ENCODE results near the gene PRKN.

Gene PRKN

GRCh38 chr6:161443848-161444247, 1283.7 kb downstream of the PRKN start:
- H3K27me3 ChIP-seq = no peaks in the 10 kb centered on the region
- H3K9me3 ChIP-seq (replicated peaks in 1 of 11) = no peaks in the 10 kb centered on the region
- no peak for TF ChIP-seq Cebpa-rat (IDR thresholded peaks at IDR 0.05)
- no peak overlapping the region for H3K9ac ChIP-seq
- no peaks in the 10 kb centered on the region for H4K20me1 ChIP-seq
- no peak overlapping the region for H3K4me2 ChIP-seq
- H3K4me3 ChIP-seq = no peak overlapping the region
- H3K36me3 ChIP-seq = no peaks in the 10 kb centered on the region
- no peaks in the 10 kb centered on the region for H3K4me1 ChIP-seq
- H3K27ac ChIP-seq = no peak overlapping the region

DNA sequence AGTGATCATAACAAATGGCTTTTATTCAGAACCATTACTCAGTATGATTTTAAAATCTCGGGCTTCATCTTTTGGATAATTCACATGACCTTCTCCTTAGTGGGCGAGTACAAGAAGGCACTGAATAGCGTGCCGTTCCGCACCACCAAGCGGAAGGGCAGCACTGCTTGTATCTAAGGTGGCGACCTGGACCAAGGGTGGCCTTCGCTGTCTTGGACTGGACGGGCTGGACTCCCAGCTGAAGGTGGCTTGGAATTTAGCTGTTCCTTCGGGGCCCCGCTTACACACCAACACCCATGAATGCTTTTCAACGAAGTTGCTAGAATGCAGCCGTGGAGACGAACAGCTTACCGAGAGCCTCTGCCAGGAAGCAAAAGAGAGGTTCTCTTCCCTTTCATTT, 1285.1 kb downstream of the PRKN start:
- Histone ChIP-seq H3K27me3 (no peaks in the 10 kb centered on the region), H3K4me1 (no peaks in the 10 kb centered on the region), H3K27ac (no peak overlapping the region), H3K9ac (no peak overlapping the region), H3K36me3 (no peaks in the 10 kb centered on the region), H3K4me3 (no peak overlapping the region), H3K4me2 (no peak overlapping the region), H4K20me1 (no peaks in the 10 kb centered on the region), H3K9me3 (replicated peaks in 1 of 11) (no peaks in the 10 kb centered on the region)
- no peak for TF ChIP-seq Cebpa-rat (IDR thresholded peaks at IDR 0.05)

- Histone ChIP-seq H3K27ac (no peak overlapping the region), H3K36me3 (no peaks in the 10 kb centered on the region), H4K20me1 (no peaks in the 10 kb centered on the region), H3K4me2 (no peak overlapping the region), H3K27me3 (no peaks in the 10 kb centered on the region), H3K4me1 (no peaks in the 10 kb centered on the region), H3K4me3 (no peak overlapping the region), H3K9me3 (replicated peaks in 1 of 11) (no peaks in the 10 kb centered on the region), H3K9ac (no peak overlapping the region)
- no peak for TF ChIP-seq Cebpa-rat (IDR thresholded peaks at IDR 0.05)
These were observed 1287.3 kb downstream of the PRKN start for GRCh38 chr6:161440299-161440698.

DNA sequence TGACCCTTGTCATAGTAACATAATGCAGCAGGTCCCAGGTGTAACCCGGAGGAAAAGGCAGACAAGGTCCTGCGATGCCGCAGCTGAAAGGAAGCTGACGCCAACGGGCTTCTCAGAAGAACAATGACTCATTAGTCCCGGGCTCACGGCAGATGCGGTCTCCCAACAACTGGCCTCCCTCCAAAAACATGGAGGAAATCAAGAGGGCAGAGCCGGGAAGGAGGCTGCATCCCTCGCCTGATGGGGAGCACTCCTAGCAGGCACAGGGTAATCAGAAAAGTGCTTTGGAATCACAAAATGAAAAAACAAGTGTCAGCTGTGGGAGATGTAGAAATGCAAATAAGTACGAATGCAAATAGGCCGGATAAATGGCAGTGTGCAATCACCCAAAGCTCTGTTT, 1288.5 kb downstream of the PRKN start:
- no peaks in the 10 kb centered on the region for H3K9me3 ChIP-seq (replicated peaks in 1 of 11)
- no peaks in the 10 kb centered on the region for H3K36me3 ChIP-seq
- TF ChIP-seq Cebpa-rat (IDR thresholded peaks at IDR 0.05) = no peak
- H3K4me3 ChIP-seq = no peak overlapping the region
- H3K4me1 ChIP-seq = no peaks in the 10 kb centered on the region
- no peak overlapping the region for H3K27ac ChIP-seq
- H3K27me3 ChIP-seq = no peaks in the 10 kb centered on the region
- H3K9ac ChIP-seq = no peak overlapping the region
- no peaks in the 10 kb centered on the region for H4K20me1 ChIP-seq
- H3K4me2 ChIP-seq = no peak overlapping the region

- no peak for TF ChIP-seq Cebpa-rat (IDR thresholded peaks at IDR 0.05)
- Histone ChIP-seq H3K4me1 (no peaks in the 10 kb centered on the region), H4K20me1 (no peaks in the 10 kb centered on the region), H3K27me3 (no peaks in the 10 kb centered on the region), H3K9ac (no peak overlapping the region), H3K27ac (no peak overlapping the region), H3K4me3 (no peak overlapping the region), H3K9me3 (replicated peaks in 1 of 11) (no peaks in the 10 kb centered on the region), H3K36me3 (no peaks in the 10 kb centered on the region), H3K4me2 (no peak overlapping the region)
These were observed 1289.0 kb downstream of the PRKN start for GRCh38 chr6:161438430-161439030.

GRCh38 chr6:161437851-161438250, 1289.7 kb downstream of the PRKN start:
- Histone ChIP-seq H3K4me3 (no peak overlapping the region), H4K20me1 (no peaks in the 10 kb centered on the region), H3K27ac (no peak overlapping the region), H3K4me2 (no peak overlapping the region), H3K36me3 (no peaks in the 10 kb centered on the region), H3K27me3 (no peaks in the 10 kb centered on the region), H3K9ac (no peak overlapping the region), H3K9me3 (replicated peaks in 1 of 11) (no peaks in the 10 kb centered on the region), H3K4me1 (no peaks in the 10 kb centered on the region)
- no peak for TF ChIP-seq Cebpa-rat (IDR thresholded peaks at IDR 0.05)

GRCh38 chr6:161436106-161436876, 1291.3 kb downstream of the PRKN start:
- Histone ChIP-seq H3K4me3 (no peak overlapping the region), H4K20me1 (no peaks in the 10 kb centered on the region), H3K4me1 (no peaks in the 10 kb centered on the region), H3K4me2 (no peak overlapping the region), H3K27ac (no peak overlapping the region), H3K9me3 (replicated peaks in 1 of 11) (no peaks in the 10 kb centered on the region), H3K27me3 (no peaks in the 10 kb centered on the region), H3K9ac (no peak overlapping the region), H3K36me3 (no peaks in the 10 kb centered on the region)
- TF ChIP-seq Cebpa-rat (IDR thresholded peaks at IDR 0.05) = no peak

DNA sequence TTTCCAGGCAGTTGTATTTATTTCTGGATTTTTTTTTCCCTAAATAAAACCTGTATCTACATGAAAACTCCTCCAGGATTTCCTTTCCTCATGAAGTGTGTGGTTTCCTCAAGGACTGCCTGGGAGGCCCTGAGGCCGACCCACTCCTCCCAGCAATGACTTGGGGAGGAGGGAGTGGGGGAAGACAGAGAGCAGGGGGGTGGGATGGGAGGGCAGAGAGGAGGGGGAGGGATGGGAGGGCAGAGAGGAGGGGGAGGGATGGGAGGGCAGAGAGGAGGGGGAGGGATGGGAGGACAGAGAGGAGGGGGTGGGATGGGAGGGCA, 1291.9 kb downstream of the PRKN start:
- Histone ChIP-seq H3K27ac (no peak overlapping the region), H3K27me3 (no peaks in the 10 kb centered on the region), H3K36me3 (no peaks in the 10 kb centered on the region), H3K4me1 (no peaks in the 10 kb centered on the region), H3K4me2 (no peak overlapping the region), H4K20me1 (no peaks in the 10 kb centered on the region), H3K9me3 (replicated peaks in 1 of 11) (no peaks in the 10 kb centered on the region), H3K4me3 (no peak overlapping the region), H3K9ac (no peak overlapping the region)
- TF ChIP-seq Cebpa-rat (IDR thresholded peaks at IDR 0.05) = no peak

GRCh38 chr6:161434921-161435747, 1292.4 kb downstream of the PRKN start:
- TF ChIP-seq Cebpa-rat (IDR thresholded peaks at IDR 0.05) = no peak
- H3K4me2 ChIP-seq = no peak overlapping the region
- no peak overlapping the region for H3K9ac ChIP-seq
- no peak overlapping the region for H3K27ac ChIP-seq
- no peaks in the 10 kb centered on the region for H3K27me3 ChIP-seq
- H3K4me1 ChIP-seq = no peaks in the 10 kb centered on the region
- H4K20me1 ChIP-seq = no peaks in the 10 kb centered on the region
- no peaks in the 10 kb centered on the region for H3K36me3 ChIP-seq
- no peaks in the 10 kb centered on the region for H3K9me3 ChIP-seq (replicated peaks in 1 of 11)
- no peak overlapping the region for H3K4me3 ChIP-seq

- Histone ChIP-seq H3K4me2 (no peak overlapping the region), H3K4me1 (no peaks in the 10 kb centered on the region), H4K20me1 (no peaks in the 10 kb centered on the region), H3K27ac (no peak overlapping the region), H3K4me3 (no peak overlapping the region), H3K36me3 (no peaks in the 10 kb centered on the region), H3K9me3 (replicated peaks in 1 of 11) (no peaks in the 10 kb centered on the region), H3K27me3 (no peaks in the 10 kb centered on the region), H3K9ac (no peak overlapping the region)
- no peak for TF ChIP-seq Cebpa-rat (IDR thresholded peaks at IDR 0.05)
These were observed 1293.2 kb downstream of the PRKN start for GRCh38 chr6:161434350-161434749.
